Measurements from ENCODE around the gene SPRTN. TPM values are rescaled to one million over a fixed set of nuclear protein-coding genes. Genes with fewer than 3 reads are reported as not detected.

Gene SPRTN, protein sequence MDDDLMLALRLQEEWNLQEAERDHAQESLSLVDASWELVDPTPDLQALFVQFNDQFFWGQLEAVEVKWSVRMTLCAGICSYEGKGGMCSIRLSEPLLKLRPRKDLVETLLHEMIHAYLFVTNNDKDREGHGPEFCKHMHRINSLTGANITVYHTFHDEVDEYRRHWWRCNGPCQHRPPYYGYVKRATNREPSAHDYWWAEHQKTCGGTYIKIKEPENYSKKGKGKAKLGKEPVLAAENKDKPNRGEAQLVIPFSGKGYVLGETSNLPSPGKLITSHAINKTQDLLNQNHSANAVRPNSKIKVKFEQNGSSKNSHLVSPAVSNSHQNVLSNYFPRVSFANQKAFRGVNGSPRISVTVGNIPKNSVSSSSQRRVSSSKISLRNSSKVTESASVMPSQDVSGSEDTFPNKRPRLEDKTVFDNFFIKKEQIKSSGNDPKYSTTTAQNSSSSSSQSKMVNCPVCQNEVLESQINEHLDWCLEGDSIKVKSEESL
- total RNA-seq: 11.6 and 16.8 TPM in 2 replicates

DNA sequence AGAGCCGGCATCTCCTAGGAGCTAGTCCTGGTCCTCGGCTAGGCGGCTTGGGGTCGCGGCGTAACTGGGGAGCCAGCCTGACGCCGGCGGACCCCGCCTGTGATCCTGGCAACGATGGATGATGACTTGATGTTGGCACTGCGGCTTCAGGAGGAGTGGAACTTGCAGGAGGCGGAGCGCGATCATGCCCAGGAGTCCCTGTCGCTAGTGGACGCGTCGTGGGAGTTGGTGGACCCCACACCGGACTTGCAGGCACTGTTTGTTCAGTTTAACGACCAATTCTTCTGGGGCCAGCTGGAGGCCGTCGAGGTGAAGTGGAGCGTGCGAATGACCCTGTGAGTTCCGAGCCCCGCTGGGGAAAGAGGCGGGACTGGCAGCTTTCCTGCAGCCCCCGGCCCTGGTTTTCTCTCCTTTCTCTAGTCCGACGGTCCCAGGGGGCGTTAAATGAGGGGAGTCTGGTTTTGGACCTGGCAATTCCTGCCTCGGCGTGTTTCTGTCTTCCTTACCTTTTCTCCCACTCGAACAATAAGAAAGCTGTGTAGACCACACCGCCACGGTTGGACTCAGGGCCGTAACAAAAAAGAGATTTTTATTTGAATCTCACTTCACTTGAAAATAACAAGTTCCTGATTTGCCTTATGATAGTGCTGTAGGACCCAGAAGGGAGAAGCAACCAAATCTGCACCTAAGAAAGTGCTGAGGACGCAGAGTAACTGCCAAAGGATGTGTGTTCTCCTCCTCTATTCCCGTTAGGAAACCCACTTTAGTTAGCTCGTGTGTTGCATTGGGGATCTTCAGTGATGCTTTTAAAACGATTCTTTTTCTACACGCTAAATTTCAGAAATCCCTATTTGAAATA lies at the start of gene SPRTN:
Gene SPRTN (plus strand): TSS at position 24 of the 859 bp plus-strand sequence. CDS start 91 bp downstream, at position 115.

DNA sequence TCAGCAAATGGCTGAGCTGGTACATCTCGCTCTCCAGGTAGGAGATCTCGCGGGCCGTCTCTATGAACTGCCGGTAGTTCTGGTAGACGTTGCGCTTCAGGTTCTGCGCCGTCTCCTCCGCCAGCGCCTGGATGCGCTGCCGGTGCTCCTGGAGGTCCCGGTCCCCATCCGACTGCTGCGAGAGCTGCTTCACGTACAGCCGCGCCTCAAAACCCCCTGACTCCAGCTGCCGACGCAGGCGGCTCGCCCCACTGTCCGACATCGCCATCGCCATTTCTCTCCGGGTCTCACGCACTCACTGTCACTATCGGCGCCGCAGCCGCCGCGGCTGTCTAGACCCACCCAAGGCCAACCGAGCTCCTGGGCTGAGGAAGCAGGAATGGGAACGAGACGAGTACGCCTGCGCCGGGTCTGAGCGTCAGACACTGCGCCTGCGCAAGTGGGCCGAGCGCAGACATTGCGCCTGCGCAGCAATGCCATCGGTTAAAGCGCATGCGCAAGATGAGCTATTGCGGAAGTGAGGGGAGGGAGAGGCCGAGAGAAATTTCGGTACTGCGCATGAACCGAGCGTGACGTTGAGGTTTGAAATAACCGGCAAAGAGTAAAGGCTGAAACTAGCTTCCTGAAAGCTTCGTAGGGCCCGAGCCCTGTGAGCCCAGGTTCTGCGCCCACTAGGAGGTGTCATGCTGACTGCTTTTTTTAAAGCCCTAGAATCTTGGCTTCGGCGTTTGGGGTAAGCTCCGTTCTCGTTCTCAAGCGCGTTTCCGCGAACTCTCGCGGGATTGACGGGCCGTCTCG lies 422 bp upstream of the SPRTN start, which contains the start of gene EXOC8:
Gene EXOC8 (minus strand): TSS at position 381 of the 798 bp plus-strand sequence. CDS start 107 bp downstream, at position 274.

Other genes starting within 250 kb of the SPRTN start
- gene TRIM67, start 176.2 kb upstream of the SPRTN start, total RNA-seq: not detected in 2 replicates
- 49.3 and 54.8 TPM in 2 replicates for gene GNPAT, start 97.1 kb upstream of the SPRTN start, total RNA-seq
- gene EXOC8, start 441 bp upstream of the SPRTN start, total RNA-seq: 16.0 and 20.7 TPM in 2 replicates
- gene EGLN1, start 84.0 kb downstream of the SPRTN start, total RNA-seq: 76.3 and 81.5 TPM in 2 replicates
- gene TSNAX, start 190.4 kb downstream of the SPRTN start, total RNA-seq: 45.1 and 52.0 TPM in 2 replicates

Measured in smooth muscle cell of the umbilical artery (primary cell).